ENCODE results near the gene COL4A5.

COL4A5 gene

DNA sequence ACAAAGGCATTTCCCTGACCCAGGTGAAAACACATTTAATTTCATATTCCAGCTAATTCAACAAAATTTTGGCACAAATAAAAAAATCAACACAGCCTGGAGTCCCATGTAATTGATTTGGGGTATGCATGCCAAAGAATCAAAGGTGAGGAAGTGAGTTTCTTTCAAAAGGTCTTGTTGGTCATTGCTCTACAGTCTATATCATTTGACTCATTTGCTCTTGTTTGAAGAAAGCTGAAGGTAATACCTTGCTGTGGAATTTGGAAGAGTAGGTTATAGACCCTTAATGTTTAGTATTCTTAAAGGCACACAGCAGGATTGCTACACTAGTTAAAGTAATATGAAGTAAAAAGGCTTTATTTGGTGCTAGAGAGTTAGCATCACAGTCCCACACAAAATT, 26.9 kb upstream of the COL4A5 start:
- TF ChIP-seq, protein P1, sequence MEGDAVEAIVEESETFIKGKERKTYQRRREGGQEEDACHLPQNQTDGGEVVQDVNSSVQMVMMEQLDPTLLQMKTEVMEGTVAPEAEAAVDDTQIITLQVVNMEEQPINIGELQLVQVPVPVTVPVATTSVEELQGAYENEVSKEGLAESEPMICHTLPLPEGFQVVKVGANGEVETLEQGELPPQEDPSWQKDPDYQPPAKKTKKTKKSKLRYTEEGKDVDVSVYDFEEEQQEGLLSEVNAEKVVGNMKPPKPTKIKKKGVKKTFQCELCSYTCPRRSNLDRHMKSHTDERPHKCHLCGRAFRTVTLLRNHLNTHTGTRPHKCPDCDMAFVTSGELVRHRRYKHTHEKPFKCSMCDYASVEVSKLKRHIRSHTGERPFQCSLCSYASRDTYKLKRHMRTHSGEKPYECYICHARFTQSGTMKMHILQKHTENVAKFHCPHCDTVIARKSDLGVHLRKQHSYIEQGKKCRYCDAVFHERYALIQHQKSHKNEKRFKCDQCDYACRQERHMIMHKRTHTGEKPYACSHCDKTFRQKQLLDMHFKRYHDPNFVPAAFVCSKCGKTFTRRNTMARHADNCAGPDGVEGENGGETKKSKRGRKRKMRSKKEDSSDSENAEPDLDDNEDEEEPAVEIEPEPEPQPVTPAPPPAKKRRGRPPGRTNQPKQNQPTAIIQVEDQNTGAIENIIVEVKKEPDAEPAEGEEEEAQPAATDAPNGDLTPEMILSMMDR (IDR thresholded peaks at IDR 0.05; ENCODE audit: control insufficient read depth, insufficient read depth, low read depth, low read length, missing control alignments), result no peak
- H3K4me3 ChIP-seq (ENCODE audit: control insufficient read depth, low read depth, low read length), result no peak overlapping the region
- DNase-seq (ENCODE audit: low read depth), result no peak

DNA sequence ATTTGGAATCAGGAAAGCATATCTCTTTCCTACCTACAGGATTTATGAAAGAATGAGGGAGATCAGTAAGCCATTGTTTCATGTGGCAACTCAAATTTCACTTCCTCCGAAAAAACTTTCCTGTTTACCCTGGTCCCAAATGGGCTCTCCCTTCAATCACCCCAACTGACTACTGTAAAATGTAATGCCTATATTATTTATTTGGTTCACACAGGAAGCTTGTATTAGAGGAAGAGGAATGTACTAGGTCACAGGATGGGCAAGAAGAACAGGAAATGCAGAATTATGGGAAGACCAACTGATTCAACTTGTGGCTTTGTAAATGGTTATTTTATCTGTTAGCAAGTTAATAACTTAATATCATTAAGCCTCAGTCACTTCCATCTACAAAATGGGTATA, 24.5 kb upstream of the COL4A5 start:
- no peak for DNase-seq (ENCODE audit: low read depth)
- TF ChIP-seq, protein P1 (IDR thresholded peaks at IDR 0.05; ENCODE audit: control insufficient read depth, insufficient read depth, low read depth, low read length, missing control alignments), result no peak
- H3K4me3 ChIP-seq (ENCODE audit: control insufficient read depth, low read depth, low read length), result no peak overlapping the region

- TF ChIP-seq, protein P1 (IDR thresholded peaks at IDR 0.05; ENCODE audit: control insufficient read depth, insufficient read depth, low read depth, low read length, missing control alignments), result no peak
- no peak for DNase-seq (ENCODE audit: low read depth)
- no peak overlapping the region for H3K4me3 ChIP-seq (ENCODE audit: control insufficient read depth, low read depth, low read length)
Observed at GRCh38 chrX:108415891-108416290, 23.7 kb upstream of the COL4A5 start.

DNA sequence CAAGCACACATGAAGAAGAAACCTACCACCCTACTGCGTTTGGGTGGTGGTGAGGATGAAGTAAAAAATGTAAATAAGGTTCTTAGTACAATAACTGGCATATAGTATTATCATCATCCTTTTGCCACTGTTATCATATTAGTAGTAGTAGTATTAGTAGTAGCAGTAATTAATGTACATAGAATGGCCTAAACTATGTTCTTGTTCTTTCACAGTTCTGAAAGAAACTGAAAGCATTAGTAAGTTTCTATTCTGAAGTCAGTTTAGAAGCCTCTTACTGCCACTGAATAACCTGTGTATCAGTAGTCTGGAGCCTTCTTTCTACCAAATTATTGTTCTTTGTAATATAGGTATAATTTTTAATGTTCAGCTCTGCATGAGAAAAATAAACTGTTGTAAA, 22.4 kb upstream of the COL4A5 start:
- no peak overlapping the region for H3K4me3 ChIP-seq (ENCODE audit: control insufficient read depth, low read depth, low read length)
- TF ChIP-seq, protein P1 (IDR thresholded peaks at IDR 0.05; ENCODE audit: control insufficient read depth, insufficient read depth, low read depth, low read length, missing control alignments), result no peak
- no peak for DNase-seq (ENCODE audit: low read depth)

GRCh38 chrX:108419401-108419800, 20.2 kb upstream of the COL4A5 start:
- no peak overlapping the region for H3K4me3 ChIP-seq (ENCODE audit: control insufficient read depth, low read depth, low read length)
- TF ChIP-seq, protein P1 (IDR thresholded peaks at IDR 0.05; ENCODE audit: control insufficient read depth, insufficient read depth, low read depth, low read length, missing control alignments), result no peak
- no peak for DNase-seq (ENCODE audit: low read depth)

GRCh38 chrX:108420481-108420880, 19.2 kb upstream of the COL4A5 start:
- TF ChIP-seq, protein P1 (IDR thresholded peaks at IDR 0.05; ENCODE audit: control insufficient read depth, insufficient read depth, low read depth, low read length, missing control alignments), result no peak
- no peak for DNase-seq (ENCODE audit: low read depth)

GRCh38 chrX:108426262-108426661, 13.4 kb upstream of the COL4A5 start:
- no peak overlapping the region for H3K4me3 ChIP-seq (ENCODE audit: control insufficient read depth, low read depth, low read length)
- TF ChIP-seq, protein P1 (IDR thresholded peaks at IDR 0.05; ENCODE audit: control insufficient read depth, insufficient read depth, low read depth, low read length, missing control alignments), result no peak
- DNase-seq (ENCODE audit: low read depth), result no peak

More at GRCh38 chrX:108420481-108420880, 19.2 kb upstream of the COL4A5 start:
- no peak overlapping the region for H3K4me3 ChIP-seq (ENCODE audit: control insufficient read depth, low read depth, low read length)
